ENCODE results near the gene CIITA.
"Not testable (repeated sequence)": the region's sequence is repeated elsewhere in the genome, so short reads cannot be mapped to it uniquely, and the experiment has no call there.

CIITA gene

DNA sequence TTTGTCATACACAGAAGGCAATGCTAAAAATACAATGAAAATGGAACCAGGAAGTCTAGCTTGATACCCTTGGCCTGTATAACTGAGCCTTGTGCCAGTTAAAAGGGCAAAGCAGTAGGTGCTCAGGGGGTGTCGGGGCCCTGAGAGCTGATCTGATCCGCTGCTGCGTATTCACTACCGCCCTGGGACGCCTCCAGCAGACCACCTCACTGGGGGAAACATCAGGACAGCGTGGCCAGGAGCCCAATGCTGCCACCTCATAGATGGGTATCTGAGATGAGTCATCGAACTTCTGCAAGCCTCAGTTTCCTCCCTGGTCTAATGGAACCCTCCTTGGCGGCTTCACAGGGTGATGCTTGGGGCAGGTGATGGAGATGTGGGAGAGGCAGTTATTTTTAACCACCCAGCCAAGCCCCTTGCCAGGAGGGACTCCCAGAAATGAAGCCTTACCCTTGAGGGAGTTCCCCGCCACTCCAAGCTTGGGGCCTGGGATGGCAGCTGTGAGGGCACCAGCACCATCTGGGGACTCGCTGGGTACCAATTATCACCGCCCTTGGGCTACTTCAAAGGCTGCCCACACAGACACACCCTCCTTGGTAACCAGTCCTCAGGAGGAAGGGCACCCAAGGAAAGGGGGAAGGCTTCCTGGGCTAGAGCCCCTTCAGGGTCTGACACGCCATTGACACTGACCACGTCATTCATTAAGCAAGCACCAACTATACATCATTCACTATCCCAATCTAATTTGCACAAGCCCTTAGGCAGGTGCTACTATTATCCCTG is 57.5 kb downstream of the CIITA start:
- no peak for DNase-seq (ENCODE audit: low read depth)

DNA sequence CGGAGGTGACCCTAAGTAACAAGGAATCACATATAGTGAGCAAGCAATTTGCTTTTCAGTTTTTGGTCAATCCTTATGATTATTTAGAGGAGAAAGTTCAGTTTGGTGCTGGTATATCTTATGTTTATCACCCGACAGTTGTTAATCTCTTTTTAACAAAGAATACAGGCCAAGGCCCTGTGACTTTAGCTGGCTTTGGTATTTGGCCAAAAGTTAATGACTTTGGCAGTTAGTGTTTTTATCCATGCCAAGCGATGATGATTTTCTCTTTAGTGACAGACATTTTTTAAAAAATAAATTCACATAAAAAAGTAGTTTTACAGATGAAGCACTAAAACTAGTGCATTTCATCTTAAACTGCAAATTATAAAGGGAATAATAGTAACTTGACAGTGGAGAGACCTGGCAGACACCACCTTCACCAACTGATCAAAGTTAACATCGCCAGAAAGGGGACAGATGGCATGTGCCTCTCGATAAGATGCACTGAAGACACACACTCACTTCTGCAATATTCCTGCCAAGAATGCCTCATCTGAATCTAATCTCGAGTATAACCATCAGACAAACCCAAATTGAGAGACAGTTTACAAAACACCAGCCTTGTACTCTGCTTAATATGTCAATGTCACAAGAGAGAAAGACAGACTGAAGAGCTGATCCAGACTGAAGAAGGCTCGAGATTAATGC is 58.4 kb downstream of the CIITA start:
- no peak for DNase-seq (ENCODE audit: low read depth)

DNA sequence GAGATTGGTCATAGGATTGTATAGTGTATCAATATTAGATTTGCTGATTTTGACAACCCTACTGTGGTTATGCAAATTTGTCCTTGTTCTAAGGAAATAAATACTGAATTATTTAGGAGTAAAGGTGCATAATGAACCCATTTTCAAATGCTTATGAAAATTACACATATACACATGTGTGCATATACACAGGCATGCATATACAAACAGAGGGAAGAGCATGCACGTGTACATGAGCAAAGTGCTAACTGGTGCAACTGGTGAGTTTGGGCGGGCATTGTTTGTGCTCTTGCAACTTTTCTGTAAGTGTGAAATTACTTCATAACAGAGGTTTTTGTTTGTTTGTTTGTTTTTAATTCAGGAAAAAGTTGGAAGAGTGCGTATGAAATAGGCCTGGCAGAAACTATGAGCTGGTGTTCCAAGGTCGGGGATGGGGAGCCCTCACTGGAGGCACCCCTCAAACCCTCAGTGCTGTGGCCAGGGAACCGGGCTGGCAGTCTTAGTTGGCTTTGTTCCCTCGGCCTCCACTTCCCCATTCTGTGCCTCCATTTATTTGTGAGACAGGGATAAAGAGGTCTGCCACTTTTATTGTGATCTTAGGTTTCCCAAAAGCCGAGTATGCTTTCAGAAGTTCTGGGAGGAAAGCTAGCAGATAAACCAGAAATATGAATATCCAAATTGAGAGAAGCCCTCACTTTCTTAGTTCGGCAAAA is 59.4 kb downstream of the CIITA start:
- no peak for DNase-seq (ENCODE audit: low read depth)

DNA sequence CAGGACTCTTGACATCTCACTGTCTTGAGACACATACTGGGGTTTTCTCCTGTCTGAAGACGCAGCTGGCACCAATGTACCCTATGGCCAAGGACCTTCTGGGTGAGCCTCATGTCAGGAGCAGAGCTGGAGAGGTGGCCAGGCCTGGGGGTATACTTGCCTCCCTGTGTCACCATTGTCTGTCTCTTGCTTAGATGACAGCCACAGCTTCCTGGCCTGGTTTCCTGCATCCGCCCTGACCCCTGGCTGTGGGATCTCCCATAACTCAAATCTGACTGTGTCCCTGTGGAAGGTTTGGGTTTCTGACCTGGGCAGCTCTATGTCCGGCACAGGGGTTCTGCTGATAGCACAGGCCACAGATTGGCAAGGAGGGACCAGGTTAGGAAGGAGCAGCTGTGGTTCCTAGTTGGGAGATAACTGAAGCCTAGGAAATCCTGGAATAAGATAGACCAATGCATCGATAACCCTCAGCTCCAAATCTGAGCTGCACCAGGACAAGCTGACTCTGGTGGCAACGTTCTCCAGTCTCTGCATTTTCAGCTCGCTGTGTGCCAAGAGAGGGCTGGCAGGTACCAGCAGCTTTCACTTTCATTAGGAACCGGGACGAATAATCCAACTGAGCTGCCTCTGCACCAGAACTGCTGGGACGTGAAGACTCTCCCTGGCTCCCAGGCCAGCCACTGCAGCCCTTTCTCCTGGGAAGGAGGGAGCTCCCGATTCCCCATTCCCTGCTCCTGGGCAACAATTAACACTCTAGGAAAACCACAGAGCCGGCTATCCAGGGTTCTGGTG is 60.3 kb downstream of the CIITA start:
- DNase-seq (ENCODE audit: low read depth): no peak

DNA sequence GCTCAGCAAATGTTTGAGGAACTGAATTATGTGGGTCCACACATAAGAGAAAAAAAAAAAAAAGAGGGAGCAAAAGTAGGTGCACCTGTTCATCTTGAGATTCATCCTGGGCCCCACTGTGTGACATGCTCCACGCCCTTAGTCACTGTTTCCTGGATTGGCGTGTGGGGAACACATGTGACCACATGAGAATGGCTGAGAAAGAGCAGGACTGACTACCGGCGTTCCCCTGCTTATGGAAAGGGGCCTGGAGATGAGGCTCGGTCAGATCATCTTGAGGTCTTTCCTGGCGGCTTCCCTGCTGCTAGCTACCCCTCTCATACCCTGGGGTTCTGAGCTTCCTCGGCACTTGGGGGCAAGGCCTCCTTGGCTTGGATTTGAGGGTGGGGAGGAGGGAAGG is 61.3 kb downstream of the CIITA start:
- DNase-seq (ENCODE audit: low read depth): no peak

DNA sequence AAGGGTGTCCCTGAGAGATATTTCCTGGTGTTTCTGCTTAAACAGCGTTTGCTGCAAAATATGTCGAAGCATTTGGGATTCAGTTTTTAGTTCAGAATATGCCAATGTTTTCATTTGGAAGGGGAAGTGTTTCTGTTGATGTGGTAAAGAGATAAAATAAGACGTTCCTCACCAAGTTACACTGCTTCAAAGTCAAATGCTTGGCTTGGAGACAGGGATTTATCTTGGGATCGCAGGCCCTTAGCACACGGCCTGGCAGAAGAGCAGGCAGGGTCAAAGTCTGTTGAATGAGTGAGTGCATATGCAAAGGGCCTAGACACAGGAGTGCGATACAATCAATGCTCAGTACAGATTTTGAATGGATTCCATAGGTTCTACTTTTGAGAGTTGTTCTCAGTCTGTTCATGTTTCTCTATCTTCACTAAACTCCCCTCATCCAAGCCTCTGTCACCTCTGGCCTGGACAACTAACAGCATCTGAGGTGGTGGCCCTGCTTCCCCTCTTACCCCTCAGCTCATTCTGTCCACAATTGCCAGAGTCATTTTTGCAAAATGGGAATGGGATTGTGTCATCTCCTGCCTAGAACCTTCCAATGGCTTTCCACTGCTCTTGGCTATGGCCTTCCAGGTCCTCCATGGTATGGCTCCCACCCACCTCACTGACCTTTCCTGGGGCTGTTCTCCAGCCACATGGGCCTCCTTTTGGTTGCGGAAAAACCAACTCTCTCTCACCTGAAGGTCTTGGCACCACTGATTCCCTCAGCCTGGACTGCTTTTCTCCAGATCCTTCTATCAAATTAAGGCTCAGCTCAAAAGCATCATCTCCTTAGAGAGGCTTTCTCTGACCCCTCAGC is 62.0 kb downstream of the CIITA start:
- no peak for DNase-seq (ENCODE audit: low read depth)

DNA sequence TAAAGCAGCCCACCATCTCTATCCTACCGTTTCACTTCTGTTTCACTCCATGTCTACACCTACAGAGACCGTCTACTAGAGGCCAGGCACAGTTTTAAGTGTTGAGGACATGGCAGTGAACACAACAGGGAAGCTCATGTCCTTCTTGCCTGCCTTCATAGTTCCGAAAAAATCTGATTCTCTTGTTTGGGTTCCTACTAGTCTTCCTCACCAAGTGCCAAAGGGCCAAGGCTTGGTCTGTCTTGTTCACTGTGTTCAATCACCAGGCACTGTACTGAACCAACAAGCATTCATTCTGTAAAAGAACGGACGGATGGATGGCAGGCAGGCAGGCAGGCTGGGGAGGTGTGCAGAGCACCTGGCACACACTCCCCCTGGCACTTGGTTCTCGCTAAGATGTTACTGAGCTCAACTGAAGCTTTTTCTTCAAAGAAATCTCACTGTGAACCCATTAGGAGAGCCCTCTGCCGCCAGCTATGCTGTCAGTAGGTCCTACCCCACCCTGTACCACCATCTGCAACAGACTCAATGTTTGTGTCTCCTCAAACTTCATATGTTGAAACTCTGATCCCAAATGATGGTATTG is 62.7 kb downstream of the CIITA start:
- no peak for DNase-seq (ENCODE audit: low read depth)

DNA sequence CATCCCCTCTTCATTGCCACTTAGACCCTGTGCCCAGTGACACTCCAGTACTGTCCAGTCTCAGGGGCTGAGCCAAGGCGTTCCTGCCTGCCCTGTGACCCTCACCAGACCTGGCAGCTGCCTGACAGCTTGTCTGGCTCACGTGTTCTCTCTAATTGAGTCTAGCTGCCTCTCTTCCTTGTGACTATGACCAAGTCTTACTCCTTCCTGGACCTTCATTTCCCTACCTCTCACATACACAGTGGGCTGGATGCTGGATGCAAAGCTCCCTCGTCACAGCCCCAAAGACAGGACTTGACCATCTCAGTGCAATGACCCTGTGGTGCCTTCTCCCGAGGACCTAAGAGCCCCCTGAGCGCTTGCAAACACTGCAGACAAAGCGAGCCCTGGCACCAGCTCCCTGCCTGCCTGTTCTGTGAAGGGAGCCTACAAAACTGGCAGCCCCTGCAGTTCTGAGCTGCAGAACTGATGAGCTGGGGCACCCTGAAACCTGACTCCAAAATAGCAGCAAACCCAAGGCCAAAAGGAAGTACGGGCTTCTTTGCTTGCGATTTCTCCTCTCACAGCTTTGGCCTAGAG is 63.6 kb downstream of the CIITA start:
- no peak for DNase-seq (ENCODE audit: low read depth)

DNA sequence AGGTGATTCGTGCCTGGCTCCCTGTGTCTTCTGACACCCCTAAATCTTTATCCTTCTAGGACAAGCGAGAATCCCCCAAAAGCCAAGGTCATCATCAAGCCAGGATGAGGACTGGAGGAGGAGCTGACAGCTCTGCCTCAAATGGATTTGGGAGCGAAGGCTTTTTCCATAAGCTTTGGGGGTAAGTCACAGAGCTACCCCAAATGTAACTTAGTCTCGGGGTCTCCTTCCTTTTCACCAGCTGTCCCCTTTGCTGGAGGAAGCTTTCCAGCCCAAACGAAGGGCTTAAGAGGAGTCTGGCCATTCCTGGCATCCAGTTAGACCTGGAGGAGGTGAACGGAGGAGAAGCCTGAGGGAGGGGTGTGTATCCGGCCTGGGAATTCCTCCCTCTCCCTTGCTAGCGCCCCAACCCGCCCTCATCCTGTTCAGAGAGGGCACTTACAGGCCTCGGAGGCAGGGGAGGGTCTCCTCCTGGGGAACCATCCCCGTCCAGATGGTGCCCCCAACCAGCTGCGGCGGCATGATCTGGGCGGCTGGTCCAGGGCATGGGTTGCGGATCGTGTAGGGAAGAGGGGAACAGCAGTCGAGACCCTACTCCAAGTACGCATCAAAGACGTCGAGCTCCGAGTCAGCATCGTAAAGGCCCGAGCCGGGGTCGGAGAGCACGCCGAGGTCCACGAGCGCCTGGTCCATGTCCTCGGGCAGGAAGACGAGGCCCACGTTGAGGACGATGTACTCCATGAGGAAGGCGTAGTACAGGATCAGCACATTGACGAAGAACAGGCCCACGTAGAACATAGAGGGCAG is 64.3 kb downstream of the CIITA start:
- DNase-seq (ENCODE audit: low read depth): no peak

DNA sequence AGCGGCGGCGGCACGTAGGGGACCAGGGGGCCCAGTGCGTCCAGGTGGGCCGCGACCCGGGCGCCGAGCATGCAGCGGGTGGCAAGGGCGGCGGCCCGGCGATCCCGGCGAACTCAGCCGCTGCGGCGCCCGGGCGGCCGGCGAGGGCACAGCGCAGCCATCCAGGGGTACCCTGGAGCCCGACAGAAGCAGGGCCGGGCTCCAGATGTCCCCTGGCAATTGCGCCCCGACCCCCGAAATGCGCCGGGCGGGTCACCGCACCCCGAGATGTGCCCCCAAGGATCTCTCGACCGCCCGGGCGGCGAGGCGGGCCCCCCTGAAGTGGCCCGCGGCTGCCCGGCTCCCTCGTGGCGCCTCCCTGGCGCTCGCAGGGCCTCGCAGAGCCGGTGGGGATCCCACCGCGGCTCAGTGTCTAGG is 64.9 kb downstream of the CIITA start:
- not testable (repeated sequence) for DNase-seq (ENCODE audit: low read depth)

DNA sequence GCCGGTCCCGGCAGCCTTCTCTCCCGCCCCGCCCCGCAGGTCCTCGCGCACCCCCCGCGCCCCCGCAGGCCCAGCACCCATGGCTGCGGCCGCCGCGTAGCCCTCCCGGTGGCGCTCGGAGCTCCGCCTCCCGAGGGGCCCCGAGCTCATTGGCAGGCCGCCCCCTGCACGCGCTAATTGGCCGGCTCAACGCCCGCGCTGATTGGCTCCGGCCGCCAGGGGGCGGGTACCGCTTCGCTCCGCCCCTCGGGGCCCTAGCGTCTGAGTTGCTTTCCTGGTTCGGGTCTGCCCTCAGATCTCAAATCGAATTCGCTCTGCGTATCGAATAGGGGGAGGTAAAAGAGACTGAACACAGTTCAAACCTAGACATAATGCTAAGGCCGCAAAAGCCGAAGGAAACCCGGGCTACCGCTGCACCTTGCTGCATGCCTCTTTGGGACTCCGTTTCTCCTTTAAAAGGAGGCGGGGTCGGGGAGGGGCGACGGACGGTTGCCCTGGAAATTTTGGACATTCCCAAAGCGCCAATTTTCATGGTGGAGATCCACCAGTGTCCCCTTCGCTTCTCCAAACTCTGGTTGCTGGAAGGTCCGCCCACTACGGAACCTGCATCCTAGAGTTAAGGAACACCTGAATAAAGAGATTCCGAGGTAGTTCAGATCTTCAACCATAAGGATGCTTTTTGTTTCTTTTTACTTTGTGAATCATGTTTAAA is 65.5 kb downstream of the CIITA start, which contains the start of gene DEXI:
Gene DEXI (minus strand): TSS at position 117 of the 712 bp plus-strand sequence. CDS start 463 bp downstream, outside the sequence.
- peak; percentile 91 for DNase-seq (ENCODE audit: low read depth)

DNA sequence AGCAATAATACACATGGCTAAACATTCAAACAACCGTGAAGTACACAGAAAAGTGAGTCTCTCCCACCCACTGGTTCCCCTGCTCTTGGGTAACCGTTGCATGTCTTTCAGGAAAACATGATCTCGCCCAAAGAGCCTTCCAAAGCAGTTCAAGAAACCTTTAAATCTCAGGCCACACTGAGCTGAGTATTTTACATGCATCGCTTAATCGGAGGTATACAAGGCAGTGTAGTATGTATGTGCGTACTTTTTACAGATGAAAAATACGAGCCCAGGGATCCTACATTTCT is 66.0 kb downstream of the CIITA start:
- DNase-seq (ENCODE audit: low read depth): no peak

DNA sequence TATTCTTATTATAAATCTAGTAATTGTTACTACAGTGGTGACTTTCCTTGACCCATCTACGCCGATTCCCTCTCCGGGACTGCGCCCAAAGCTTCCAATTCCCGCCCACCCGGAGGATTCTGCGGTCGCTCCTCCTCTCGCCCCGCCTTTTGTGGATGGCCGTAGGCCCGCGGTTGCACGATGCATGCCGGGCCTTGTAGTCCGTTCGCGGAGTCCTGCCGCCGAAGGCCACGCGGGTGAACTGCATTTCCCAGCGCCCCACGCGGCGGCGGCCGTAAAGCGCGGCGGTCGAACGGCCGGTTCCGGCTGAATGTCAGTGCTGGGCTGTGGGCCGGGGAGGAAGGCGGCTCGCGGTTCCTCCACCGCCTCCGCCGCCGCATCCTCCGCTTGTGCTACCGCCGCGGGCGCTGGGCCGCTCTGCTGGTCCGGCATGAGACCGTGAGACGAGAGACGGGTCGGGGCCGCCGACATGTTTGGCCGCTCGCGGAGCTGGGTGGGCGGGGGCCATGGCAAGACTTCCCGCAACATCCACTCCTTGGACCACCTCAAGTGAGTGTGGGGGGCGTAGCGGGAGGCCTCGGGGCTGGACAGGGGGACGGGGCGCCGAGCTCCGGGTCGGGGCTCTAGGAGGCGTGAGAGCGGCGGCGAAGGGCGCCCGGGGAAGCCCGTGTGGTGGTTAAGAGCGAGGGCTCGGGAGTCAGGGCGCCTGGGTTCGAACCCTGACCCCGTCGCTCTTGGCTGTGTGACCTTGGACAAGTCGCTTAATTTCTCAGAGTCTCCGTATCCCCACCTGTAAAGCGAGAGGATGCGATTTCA is 67.5 kb downstream of the CIITA start, which contains the start of gene CLEC16A:
Gene CLEC16A (plus strand): TSS at position 316 of the 816 bp plus-strand sequence. CDS start 154 bp downstream, at position 470.
- peak; percentile 89 for DNase-seq (ENCODE audit: low read depth)

DNA sequence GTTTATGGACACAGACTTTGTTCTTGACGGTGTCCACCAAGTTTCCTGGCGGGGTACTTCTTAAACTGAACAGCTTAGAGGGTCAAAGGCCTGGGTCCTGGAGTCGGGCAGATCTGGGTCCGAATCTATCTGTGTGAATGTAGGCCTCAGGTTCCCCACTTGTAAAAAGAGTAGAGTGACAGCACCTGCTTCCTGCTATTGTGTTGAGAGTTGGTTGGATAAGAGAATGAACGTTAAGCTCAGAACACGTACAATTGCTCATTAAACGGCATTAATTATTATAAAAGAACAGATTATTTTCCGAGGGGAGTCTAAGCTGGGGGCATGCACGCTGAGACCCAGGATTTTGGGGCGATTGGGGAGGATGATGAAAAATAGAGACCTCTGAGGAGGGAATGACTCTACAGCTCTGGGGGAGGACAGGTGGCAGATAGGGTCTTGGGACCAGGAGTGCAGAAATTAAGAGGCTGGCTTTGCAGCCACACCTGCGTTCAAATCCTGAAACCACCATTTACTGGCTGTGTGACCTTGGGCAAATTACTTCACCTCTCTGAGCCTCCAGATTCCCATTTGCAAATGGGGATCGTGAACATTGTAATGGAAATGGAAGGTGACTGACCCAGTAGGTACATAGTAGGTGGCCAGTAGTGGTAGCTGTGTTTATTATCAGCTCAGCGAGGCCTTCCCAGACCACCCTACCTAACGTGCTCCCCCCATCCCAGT is 68.2 kb downstream of the CIITA start:
- DNase-seq (ENCODE audit: low read depth): no peak

DNA sequence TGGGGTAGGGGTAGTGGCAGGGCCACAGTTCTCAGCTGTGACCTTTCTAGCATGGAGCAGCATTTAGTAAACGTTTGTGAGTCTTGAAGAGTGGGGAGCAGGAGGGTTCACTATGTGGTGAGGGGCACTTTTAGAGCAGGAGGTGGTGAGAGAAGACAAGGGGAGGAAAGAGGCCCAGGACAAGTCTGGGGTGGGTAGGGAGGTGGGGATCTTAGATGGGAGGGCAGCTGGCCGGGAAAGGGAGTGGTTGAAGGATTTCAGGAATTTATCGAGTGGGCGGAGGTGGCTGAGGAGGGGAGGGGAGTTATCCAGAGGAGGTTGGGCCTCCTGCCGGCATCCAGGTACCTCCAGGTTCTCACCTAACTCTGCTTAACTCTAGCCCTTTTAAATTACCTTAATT is 69.3 kb downstream of the CIITA start:
- DNase-seq (ENCODE audit: low read depth): no peak

DNA sequence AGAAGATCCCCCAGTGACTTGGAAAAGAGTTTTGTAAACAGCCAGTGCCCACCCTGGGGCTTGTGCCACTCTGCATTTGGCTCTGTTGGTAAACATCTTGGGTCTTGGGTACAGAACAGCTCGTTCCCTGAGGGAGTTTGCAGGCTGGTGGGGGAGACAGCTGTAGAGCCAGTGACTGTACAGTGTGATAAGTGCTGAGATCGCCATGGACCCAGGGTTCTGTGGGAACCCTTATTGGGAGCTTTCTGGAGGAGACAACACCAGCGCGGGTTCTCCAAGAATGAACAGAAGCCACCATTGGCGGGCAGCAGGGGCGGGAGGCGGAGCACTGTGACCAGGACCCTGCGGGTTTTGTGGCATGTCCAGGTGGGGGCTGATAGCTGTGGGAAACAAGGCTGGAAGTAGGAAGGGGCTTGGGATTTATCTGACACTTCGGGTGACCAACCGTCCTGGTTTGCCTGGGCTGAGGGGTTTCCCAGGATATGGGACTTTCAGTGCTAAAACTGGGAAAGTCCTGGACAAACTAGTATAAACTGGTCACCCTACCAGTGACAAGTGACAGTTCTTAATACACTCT is 70.3 kb downstream of the CIITA start:
- DNase-seq (ENCODE audit: low read depth): no peak

DNA sequence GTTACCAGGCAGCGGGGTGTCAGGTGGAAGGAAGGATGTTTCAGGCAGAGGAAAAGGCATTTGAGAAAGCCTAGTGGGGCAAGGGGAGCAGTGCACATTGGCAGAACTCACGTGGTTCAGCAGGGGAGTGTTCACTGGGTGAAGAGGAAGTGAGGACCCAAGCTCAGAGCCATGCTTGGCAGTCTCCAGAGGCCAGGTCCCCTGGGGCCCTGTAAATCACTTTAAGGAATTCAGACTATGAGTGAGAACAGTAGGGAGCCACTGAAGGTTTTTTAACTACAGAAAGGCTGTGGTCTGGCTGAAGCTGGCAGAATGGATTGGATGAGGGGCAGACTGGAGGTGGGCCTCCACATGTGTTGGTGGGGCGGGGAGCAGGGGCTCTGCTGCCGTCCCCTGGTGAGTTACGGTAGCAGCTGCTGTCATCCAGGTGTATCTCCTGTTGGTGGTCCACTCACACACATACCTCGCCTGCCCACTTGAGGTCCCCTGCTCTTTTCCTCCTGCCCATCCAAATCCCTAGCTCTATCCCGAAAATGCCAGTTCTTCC is 72.5 kb downstream of the CIITA start:
- DNase-seq (ENCODE audit: low read depth): no peak

Data from activated gamma-delta T cell treated with anti-CD3 and anti-CD28 coated beads, Interleukin-2, amount 50 U/mL, for 16 hours (primary cell).